Neural cell (in vitro differentiated cells): ENCODE data around the gene ANO1. TPM values are rescaled to one million over a fixed set of nuclear protein-coding genes. Genes with fewer than 3 reads are reported as not detected.

Experiments
- H2AFZ ChIP-seq: fragments of 200-600, 300-800 bp; sonication (generic), shearing (Covaris generic); 2 replicates; pipeline ENCODE4 v1.6.0; 2014; ENCODE audit warnings: low read depth, mild to moderate bottlenecking, antibody characterized with exemption, low read length, moderate library complexity
- H3F3A ChIP-seq: fragments of 200-600 bp; shearing (Covaris generic); 2 replicates; pipeline ENCODE4 v1.6.1; 2016; ENCODE audit warnings: mild to moderate bottlenecking, moderate library complexity, mixed read lengths, antibody characterized with exemption, low read length; ENCODE audit not compliant: insufficient read depth, poor library complexity, severe bottlenecking
- H3K27ac ChIP-seq: fragments of 200-600, 300-800 bp; sonication (generic), shearing (Covaris generic); 2 replicates; pipeline ENCODE4 v1.5.1; 2014; ENCODE audit warnings: mild to moderate bottlenecking, low read length, moderate library complexity
- H3K27me3 ChIP-seq: fragments of 300-800, 200-600 bp; sonication (generic), shearing (Covaris generic); 2 replicates; pipeline ENCODE4 v1.6.0; 2014; ENCODE audit warnings: mild to moderate bottlenecking, low read depth, low read length, moderate library complexity; ENCODE audit not compliant: insufficient read depth
- H3K36me3 ChIP-seq: fragments of 300-800, 200-600 bp; sonication (generic), shearing (Covaris generic); 2 replicates; pipeline ENCODE4 v1.5.1; 2014; ENCODE audit warnings: mild to moderate bottlenecking, antibody characterized with exemption, low read length, moderate library complexity; ENCODE audit not compliant: insufficient read depth
- H3K4me2 ChIP-seq: fragments of 300-800, 200-600 bp; sonication (generic), shearing (Covaris generic); 2 replicates; pipeline ENCODE4 v1.6.0; 2014; ENCODE audit warnings: mild to moderate bottlenecking, low read length
- H3K4me3 ChIP-seq: fragments of 300-800, 200-600 bp; sonication (generic), shearing (Covaris generic); 2 replicates; pipeline ENCODE4 v1.5.1; 2014; ENCODE audit warnings: mild to moderate bottlenecking, low read length, moderate library complexity
- H3K79me2 ChIP-seq: fragments of 200-600 bp; shearing (Covaris generic); replicated peaks from 2 replicates; pipeline ENCODE4 v1.6.0; 2014; ENCODE audit warnings: mild to moderate bottlenecking, low read length, moderate library complexity; ENCODE audit not compliant: insufficient read depth
- H3K9ac ChIP-seq: fragments of 300-800, 200-600 bp; sonication (generic), shearing (Covaris generic); 2 replicates; pipeline ENCODE4 v1.6.1; 2016; ENCODE audit warnings: mild to moderate bottlenecking, low read length, mixed read lengths
- H3K9me2 ChIP-seq: fragments of 200-600 bp; shearing (Covaris generic); 2 replicates; pipeline ENCODE4 v1.6.1; 2016; ENCODE audit warnings: mild to moderate bottlenecking, low read length, mixed read lengths; ENCODE audit not compliant: insufficient read depth
- H3K9me3 ChIP-seq: fragments of 200-600, 300-800 bp; sonication (generic), shearing (Covaris generic); 2 replicates; pipeline ENCODE4 v1.6.1; 2016; ENCODE audit warnings: mild to moderate bottlenecking, mixed run types, low read length, moderate library complexity, mixed read lengths
- H4K20me1 ChIP-seq: fragments of 200-600 bp; shearing (Covaris generic); 2 replicates; pipeline ENCODE4 v1.6.1; 2016; ENCODE audit warnings: mild to moderate bottlenecking, mixed run types; ENCODE audit not compliant: insufficient read depth
- CTCF ChIP-seq: fragments of 450-650 bp; IDR thresholded peaks from 2 replicates; pipeline ENCODE4 v1.5.1; 2014; ENCODE audit warnings: antibody characterized with exemption, mild to moderate bottlenecking, moderate library complexity; ENCODE audit not compliant: poor library complexity, severe bottlenecking
- EP300 ChIP-seq: fragments of 450-650 bp; conservative IDR thresholded peaks from 2 replicates; pipeline ENCODE4 v1.6.1; 2014; ENCODE audit warnings: antibody characterized with exemption, mild to moderate bottlenecking, moderate library complexity; ENCODE audit not compliant: poor library complexity, severe bottlenecking
- EZH2 ChIP-seq: fragments of 200-600, 300-800 bp; shearing (Covaris generic), sonication (generic); IDR thresholded peaks from 2 replicates; pipeline ENCODE4 v1.6.1; 2014; ENCODE audit warnings: antibody characterized with exemption, low read length, borderline replicate concordance, mild to moderate bottlenecking; ENCODE audit not compliant: insufficient read depth, poor library complexity, severe bottlenecking
- MXI1 ChIP-seq: fragments of 450-650 bp; conservative IDR thresholded peaks from 2 replicates; pipeline ENCODE4 v1.6.1; 2014; ENCODE audit warnings: antibody characterized with exemption, mild to moderate bottlenecking; ENCODE audit not compliant: poor library complexity, severe bottlenecking
- POLR2AphosphoS5 ChIP-seq: IDR thresholded peaks from 2 replicates; pipeline ENCODE4 v1.6.1; 2012
- RAD21 ChIP-seq: fragments of 450-650 bp; conservative IDR thresholded peaks from 2 replicates; pipeline ENCODE4 v1.6.1; 2014; ENCODE audit warnings: antibody characterized with exemption, mild to moderate bottlenecking, moderate library complexity
- REST ChIP-seq: IDR thresholded peaks from 2 replicates; pipeline ENCODE4 v1.6.1; 2012; ENCODE audit warnings: borderline replicate concordance
- SMC3 ChIP-seq: fragments of 450-650 bp; conservative IDR thresholded peaks from 2 replicates; pipeline ENCODE4 v1.6.1; 2014; ENCODE audit warnings: antibody characterized with exemption, mild to moderate bottlenecking, moderate library complexity; ENCODE audit not compliant: poor library complexity
- TAF1 ChIP-seq: IDR thresholded peaks from 2 replicates; pipeline ENCODE4 v1.6.1; 2012; ENCODE audit warnings: low read depth
- polyA plus RNA-seq: library from polyadenylated mRNA; depleted of rRNA; stranded (reverse); fragments of >200 nt; gene quantifications from 2 replicates; pipeline ENCODE4 v1.2.3, GENCODE V29; 2014

Gene ANO1
- polyA plus RNA-seq, 1 donor from 2014 or later: not detected

GRCh38 chr11:70206982-70207376, 128.9 kb downstream of the ANO1 start (continued):
- TF ChIP-seq RAD21 (no peak), EZH2 (no peak), POLR2AphosphoS5 (no peak), MXI1 (no peak)

GRCh38 chr11:70207531-70208131, 129.5 kb downstream of the ANO1 start:
- Histone ChIP-seq H2AFZ (no peak overlapping the region), H3K79me2 (peaks cover 10% of the 10 kb centered on the region), H4K20me1 (no peaks in the 10 kb centered on the region), H3F3A (no peaks in the 10 kb centered on the region), H3K4me3 (no peak overlapping the region), H3K36me3 (no peaks in the 10 kb centered on the region), H3K9ac (no peak overlapping the region), H3K27ac (no peak overlapping the region), H3K9me2 (no peaks in the 10 kb centered on the region), H3K27me3 (no peaks in the 10 kb centered on the region), H3K4me2 (no peak overlapping the region), H3K9me3 (no peaks in the 10 kb centered on the region)
- TF ChIP-seq MXI1 (no peak), REST (no peak), TAF1 (no peak), RAD21 (no peak), CTCF (no peak), POLR2AphosphoS5 (no peak), EZH2 (no peak), EP300 (no peak)

- Histone ChIP-seq H3K9ac (no peak overlapping the region), H3K79me2 (peaks cover 2% of the 10 kb centered on the region), H3K4me3 (no peak overlapping the region), H2AFZ (no peak overlapping the region), H3K9me2 (no peaks in the 10 kb centered on the region), H3F3A (no peaks in the 10 kb centered on the region), H4K20me1 (no peaks in the 10 kb centered on the region), H3K27ac (no peak overlapping the region), H3K36me3 (no peaks in the 10 kb centered on the region), H3K9me3 (no peaks in the 10 kb centered on the region), H3K27me3 (no peaks in the 10 kb centered on the region), H3K4me2 (no peak overlapping the region)
- TF ChIP-seq SMC3 (no peak), POLR2AphosphoS5 (no peak), TAF1 (no peak), EZH2 (no peak), MXI1 (no peak), EP300 (no peak), CTCF (no peak), REST (no peak), RAD21 (no peak)
Observed at GRCh38 chr11:70209391-70209912, 131.3 kb downstream of the ANO1 start.
